ENCODE data around the gene GNAI2.

GNAI2 gene

DNA sequence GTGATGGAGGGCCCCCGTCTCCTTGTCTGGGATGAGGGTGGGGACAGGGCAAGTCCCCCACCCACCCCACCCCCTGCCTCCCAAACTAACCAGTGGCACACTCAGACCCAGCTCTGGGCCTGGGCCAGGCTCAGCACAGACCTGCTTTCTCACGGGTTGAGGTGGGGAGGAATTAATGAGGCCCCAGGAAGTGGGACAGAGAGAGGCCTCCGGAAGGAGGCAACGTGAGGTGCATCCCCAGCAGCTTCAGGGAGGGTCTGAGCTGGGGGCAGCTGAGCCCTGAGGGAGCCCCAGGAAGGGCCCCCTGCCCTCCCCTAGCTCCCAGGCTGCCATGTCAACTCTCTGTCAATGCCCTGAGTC lies 15.0 kb upstream of the GNAI2 start:
- H3K27ac ChIP-seq: no peak overlapping the region

GRCh38 chr3:50221411-50222168 lies 14.4 kb upstream of the GNAI2 start:
- Histone ChIP-seq H3K27ac (no peak overlapping the region), H3K4me3 (no peak overlapping the region)

More for the DNA sequence above, 15.0 kb upstream of the GNAI2 start:
- H3K4me3 ChIP-seq: no peak overlapping the region

GRCh38 chr3:50222169-50222528 lies 13.9 kb upstream of the GNAI2 start:
- Histone ChIP-seq H3K27ac (no peak overlapping the region), H3K4me3 (no peak overlapping the region)

- H3K27ac ChIP-seq: no peak overlapping the region
- H3K4me3 ChIP-seq: no peak overlapping the region
Measured at GRCh38 chr3:50224639-50225038, 11.4 kb upstream of the GNAI2 start.

GRCh38 chr3:50226888-50227389 lies 9.1 kb upstream of the GNAI2 start:
- H3K27ac ChIP-seq: peak overlapping the region in 18 of 21 experiments; percentile 10 to 92 (median 72)
- peak overlapping the region; percentile 49 to 68 (median 58) for H3K4me3 ChIP-seq

GRCh38 chr3:50227390-50228183 lies 8.4 kb upstream of the GNAI2 start:
- Histone ChIP-seq H3K27ac (peak overlapping the region in 20 of 21 experiments; percentile 10 to 92 (median 76)), H3K4me3 (peak overlapping the region; percentile 49 to 68 (median 58))

GRCh38 chr3:50228184-50228763 lies 7.7 kb upstream of the GNAI2 start:
- peak overlapping the region in 17 of 21 experiments; percentile 52 to 92 (median 78) for H3K27ac ChIP-seq
- H3K4me3 ChIP-seq: peak overlapping the region; percentile 49 to 68 (median 58)

DNA sequence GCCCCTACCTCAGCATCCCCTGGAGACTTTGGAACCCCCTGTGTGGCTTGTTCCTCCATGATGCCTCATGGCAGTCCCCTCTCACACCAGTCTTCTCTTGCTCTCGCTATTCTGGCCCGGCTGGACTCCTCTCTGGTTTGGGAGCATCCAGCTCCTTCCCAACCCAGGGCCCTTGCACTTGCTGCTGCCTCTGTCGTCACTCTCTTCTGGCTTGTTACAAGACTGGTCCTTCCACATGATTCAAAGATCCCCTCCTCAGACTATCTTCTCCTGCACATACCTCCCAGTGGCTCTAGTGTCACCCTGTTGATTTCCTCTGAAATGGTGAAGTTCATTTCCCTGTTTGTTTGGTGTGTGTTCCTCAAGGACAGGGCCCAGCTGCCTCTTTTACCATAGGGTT lies 6.5 kb upstream of the GNAI2 start:
- Histone ChIP-seq H3K4me3 (no peak overlapping the region), H3K27ac (peak overlapping the region in 20 of 21 experiments; percentile 17 to 92 (median 52))

DNA sequence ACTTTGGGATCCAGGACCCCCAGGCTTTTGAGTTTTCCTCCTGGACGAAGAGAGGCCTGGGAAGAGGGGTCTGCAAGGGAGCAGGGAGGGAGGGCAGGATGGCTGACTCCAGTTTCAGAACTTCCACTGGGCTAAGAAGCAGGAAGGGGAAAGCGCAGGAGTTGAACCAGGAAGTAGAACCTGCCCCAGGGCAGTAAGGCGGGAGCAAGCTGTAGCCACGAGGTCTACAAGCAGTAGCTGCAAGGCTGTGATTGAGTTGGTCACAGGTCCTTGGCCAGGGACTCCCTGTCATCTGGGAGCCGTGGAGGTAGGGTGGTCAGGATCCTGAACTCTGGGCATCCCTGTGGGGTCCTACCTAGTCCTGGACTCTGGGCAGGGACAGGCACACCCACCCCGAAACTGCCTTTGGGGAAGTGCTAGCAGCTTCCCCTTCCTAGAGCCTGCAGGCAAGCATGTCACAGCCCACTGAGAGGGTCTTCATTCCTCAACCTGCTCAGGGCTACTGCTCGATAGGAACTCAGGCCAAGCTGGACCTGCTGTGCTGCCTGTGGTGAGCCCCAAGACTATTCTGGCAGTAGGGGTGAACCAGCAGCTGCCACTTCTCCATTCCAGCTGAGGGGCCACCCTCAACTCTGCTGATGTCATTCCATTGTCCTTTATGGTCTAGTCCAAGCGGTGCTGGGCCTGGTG lies 5.8 kb upstream of the GNAI2 start:
- Histone ChIP-seq H3K27ac (peak overlapping the region in 20 of 21 experiments; percentile 17 to 92 (median 52)), H3K4me3 (no peak overlapping the region)

DNA sequence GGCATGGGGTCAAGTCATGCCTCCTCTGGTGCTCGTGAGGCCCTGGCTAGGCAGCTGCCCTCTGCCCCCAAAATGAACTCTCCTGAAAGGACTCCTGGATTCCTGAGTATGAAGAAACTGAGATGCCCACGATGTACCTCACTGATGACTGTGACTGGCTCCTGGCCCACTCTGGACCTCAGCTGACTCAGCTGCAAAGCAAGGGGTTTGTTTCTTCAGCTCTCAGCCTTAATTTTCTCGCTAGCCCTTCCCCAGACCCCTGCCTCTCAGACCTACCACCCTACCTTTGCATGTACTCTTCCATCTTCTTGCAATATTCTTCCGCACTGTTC lies 5.2 kb upstream of the GNAI2 start:
- H3K27ac ChIP-seq: peak overlapping the region in 10 of 21 experiments; percentile 17 to 92 (median 56)
- H3K4me3 ChIP-seq: no peak overlapping the region

GRCh38 chr3:50231581-50231980 lies 4.4 kb upstream of the GNAI2 start:
- H3K27ac ChIP-seq: no peak overlapping the region

DNA sequence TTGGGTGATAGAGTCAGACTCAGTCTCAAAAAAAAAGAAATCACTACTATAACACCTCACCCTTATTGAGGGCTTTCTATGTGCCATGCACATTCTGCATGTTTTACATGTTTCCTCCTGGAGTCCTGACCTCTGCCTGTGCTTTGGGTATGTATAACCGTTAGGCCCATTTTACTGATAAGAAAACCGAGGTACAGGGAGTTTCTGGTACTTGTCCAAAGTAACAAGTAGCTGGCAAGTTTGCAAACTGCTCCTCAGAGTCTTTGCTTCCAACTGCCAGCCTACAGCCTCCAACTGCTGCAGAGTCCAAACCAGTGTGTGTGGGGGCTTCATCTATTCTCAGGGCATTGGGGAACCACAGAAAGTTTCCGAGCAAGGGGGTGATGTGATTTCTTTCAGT lies 3.7 kb upstream of the GNAI2 start:
- no peak overlapping the region for H3K4me3 ChIP-seq
- H3K27ac ChIP-seq: no peak overlapping the region

More at GRCh38 chr3:50231581-50231980, 4.4 kb upstream of the GNAI2 start:
- no peak overlapping the region for H3K4me3 ChIP-seq

- Histone ChIP-seq H3K4me3 (no peak overlapping the region), H3K27ac (no peak overlapping the region)
Measured at GRCh38 chr3:50233176-50233575, 2.8 kb upstream of the GNAI2 start.

GRCh38 chr3:50236484-50237132 lies 604 bp downstream of the GNAI2 start:
- Histone ChIP-seq H3K4me3 (peak overlapping the region; percentile 56 to 91 (median 72)), H3K27ac (peak overlapping the region; percentile 69 to 95 (median 88))

DNA sequence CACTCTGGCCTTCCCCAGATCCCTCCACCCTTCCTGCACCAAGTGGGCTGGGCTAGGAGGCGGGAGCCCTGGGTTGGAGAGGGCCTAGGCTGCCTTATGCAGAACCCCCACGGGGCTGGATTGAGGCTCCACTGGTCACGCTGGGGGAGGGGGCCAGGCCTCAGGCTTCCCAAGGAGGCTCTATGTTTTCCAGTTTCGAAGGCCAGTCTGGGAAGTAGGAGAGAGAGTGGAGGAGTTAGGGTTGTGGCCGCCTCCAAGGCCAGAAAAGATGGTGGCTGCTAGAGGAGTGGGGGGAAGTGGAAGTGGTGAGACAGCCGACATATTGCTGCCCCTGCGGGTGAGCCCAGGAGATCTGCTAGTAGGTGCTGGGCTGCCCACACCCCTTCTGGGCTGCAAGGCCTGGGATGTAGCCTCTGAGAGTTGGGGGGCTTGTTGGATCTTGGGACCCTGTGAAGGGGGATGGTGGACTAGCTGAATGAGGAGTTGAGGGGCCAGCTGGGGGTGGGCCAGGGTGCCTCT lies 1.2 kb downstream of the GNAI2 start:
- Histone ChIP-seq H3K27ac (peak overlapping the region; percentile 36 to 95 (median 88)), H3K4me3 (peak overlapping the region; percentile 56 to 91 (median 72))

DNA sequence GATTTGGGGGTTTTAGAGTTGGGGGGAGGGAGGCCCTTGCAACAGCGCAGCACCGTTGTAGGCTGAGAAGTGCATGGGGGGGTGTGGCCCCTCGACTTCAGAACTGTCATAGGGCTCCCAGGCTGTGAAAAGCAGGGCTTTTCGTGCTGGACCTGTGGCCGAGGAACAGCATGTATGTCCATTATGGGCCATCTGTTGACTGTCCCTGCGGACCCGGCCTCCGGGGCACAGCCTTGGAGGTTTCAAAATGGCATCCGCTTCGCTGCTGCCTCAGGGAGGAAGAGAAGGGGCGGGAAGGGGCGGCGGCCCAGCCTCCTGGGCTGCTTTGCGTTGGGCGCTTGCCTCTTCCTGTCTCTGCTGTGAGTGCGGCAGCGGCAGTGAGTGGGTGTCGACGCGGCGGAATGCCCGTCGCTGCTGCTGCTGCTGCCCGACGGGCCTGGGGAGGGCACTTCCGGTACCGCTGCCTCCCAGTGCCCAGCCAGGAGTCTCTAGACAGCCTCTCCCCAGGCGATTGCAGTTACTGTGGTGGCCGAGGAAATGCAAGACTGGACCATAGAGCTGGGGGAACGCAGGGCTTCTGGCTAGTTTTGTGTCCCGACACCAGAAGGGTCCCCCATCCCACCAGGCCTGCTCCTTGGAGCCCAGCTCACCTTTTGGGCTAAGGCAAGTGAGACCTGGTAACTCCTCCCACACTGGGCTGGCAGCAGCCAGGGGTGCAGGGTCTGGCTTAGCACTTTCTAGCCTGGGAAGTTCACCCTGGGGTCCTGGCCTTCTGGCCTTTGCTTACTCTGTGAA lies 1.9 kb downstream of the GNAI2 start:
- peak overlapping the region; percentile 56 to 91 (median 72) for H3K4me3 ChIP-seq
- H3K27ac ChIP-seq: peak overlapping the region; percentile 49 to 95 (median 88)

DNA sequence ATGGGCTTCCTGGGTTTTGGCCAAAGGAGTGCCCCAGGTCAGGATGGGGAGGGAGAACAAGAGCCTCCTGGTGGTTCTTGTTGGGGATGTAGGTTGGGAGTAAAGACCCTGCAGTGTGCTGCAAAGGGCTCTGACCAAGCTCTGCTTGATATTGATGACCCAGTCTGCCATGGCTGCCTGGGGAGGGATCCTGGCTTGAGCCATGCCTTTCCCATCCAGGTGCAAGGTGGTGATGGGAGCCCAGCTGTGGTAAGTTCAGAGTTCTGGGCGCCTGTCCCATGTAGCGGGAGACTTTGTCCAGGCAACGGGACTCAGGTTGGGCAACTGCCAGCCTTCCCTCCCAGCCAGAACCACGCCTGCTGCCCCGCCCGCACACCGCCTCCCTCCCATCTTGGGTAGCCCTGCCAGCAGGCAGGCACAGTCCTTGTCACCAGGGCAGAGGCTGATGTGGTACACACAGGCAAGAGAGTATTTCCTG lies 2.6 kb downstream of the GNAI2 start:
- Histone ChIP-seq H3K4me3 (peak overlapping the region; percentile 56 to 91 (median 72)), H3K27ac (peak overlapping the region; percentile 49 to 95 (median 88))

GRCh38 chr3:50239649-50240048 lies 3.6 kb downstream of the GNAI2 start:
- Histone ChIP-seq H3K27ac (peak overlapping the region in 16 of 21 experiments; percentile 8 to 95 (median 88)), H3K4me3 (peak overlapping the region in 1 of 7 experiments; percentile 67)
